Measurements from ENCODE around the gene ZFHX3. TPM values are rescaled to one million over a fixed set of nuclear protein-coding genes. Genes with fewer than 3 reads are reported as not detected.

The ZFHX3 gene
- total RNA-seq, 2 donors from 2014 or later, result 0.79 to 2.2 TPM

GRCh38 chr16:73021866-73022495, 25.9 kb downstream of the ZFHX3 start:
- Mint-ChIP-seq H3K27me3 (ENCODE audit: insufficient read depth) (peaks cover 81% of the 10 kb centered on the region), H3K36me3 (ENCODE audit: low read depth) (no peaks in the 10 kb centered on the region), H3K9me3 (no peaks in the 10 kb centered on the region), H3K27ac (no peak overlapping the region), H3K4me1 (no peaks in the 10 kb centered on the region), H3K4me3 (no peak overlapping the region)
- Histone ChIP-seq H3K27ac (ENCODE audit: low read depth, low read length) (no peak overlapping the region), H3K4me1 (ENCODE audit: control insufficient read depth, insufficient read depth, low read length) (no peaks in the 10 kb centered on the region), H3K9me3 (ENCODE audit: control insufficient read depth, low read length) (no peaks in the 10 kb centered on the region), H3K36me3 (ENCODE audit: control insufficient read depth, insufficient read depth, low read length) (no peaks in the 10 kb centered on the region), H3K27me3 (ENCODE audit: control insufficient read depth, insufficient read depth, low read length, poor library complexity, severe bottlenecking) (peaks cover 43% of the 10 kb centered on the region), H3K4me3 (ENCODE audit: low read length) (no peak overlapping the region), H3K9ac (ENCODE audit: extremely low read depth, low read length, poor library complexity, severe bottlenecking) (no peak overlapping the region)
- 88 to 94% methylated on average over 5 to 10 of the region's 12 CpGs for WGBS, 2 experiments (ENCODE audit: insufficient coverage in 1 of 2, insufficient read length in 1 of 2)
- no peak for TF ChIP-seq CTCF (conservative IDR thresholded peaks at IDR 0.05)
- DNase-seq, result peak; percentile 30

- Histone ChIP-seq H3K4me3 (ENCODE audit: low read length) (no peak overlapping the region), H3K9ac (ENCODE audit: extremely low read depth, low read length, poor library complexity, severe bottlenecking) (no peak overlapping the region), H3K9me3 (ENCODE audit: control insufficient read depth, low read length) (no peaks in the 10 kb centered on the region), H3K36me3 (ENCODE audit: control insufficient read depth, insufficient read depth, low read length) (no peaks in the 10 kb centered on the region), H3K27me3 (ENCODE audit: control insufficient read depth, insufficient read depth, low read length, poor library complexity, severe bottlenecking) (peaks cover 29% of the 10 kb centered on the region), H3K27ac (ENCODE audit: low read depth, low read length) (no peak overlapping the region), H3K4me1 (ENCODE audit: control insufficient read depth, insufficient read depth, low read length) (no peaks in the 10 kb centered on the region)
- no peak for TF ChIP-seq CTCF (conservative IDR thresholded peaks at IDR 0.05)
- 85 to 92% methylated on average over 8 to 12 of the region's 12 CpGs for WGBS, 2 experiments (ENCODE audit: insufficient coverage in 1 of 2, insufficient read length in 1 of 2)
- no peak overlapping the region for H3K27ac Mint-ChIP-seq
- H3K9me3 Mint-ChIP-seq, result no peaks in the 10 kb centered on the region
- no peaks in the 10 kb centered on the region for H3K4me1 Mint-ChIP-seq
- peaks cover 67% of the 10 kb centered on the region for H3K27me3 Mint-ChIP-seq (ENCODE audit: insufficient read depth)
- H3K36me3 Mint-ChIP-seq (ENCODE audit: low read depth), result no peaks in the 10 kb centered on the region
- DNase-seq, result peak; percentile 40
- H3K4me3 Mint-ChIP-seq, result no peak overlapping the region
Measured at GRCh38 chr16:73020409-73020884, 27.5 kb downstream of the ZFHX3 start.

- DNase-seq, result peak; percentile 35
- 89 to 91% methylated on average over 12 to 19 of the region's 19 CpGs for WGBS, 2 experiments (ENCODE audit: insufficient coverage in 1 of 2, insufficient read length in 1 of 2)
- Mint-ChIP-seq H3K27ac (no peak overlapping the region), H3K36me3 (ENCODE audit: low read depth) (no peaks in the 10 kb centered on the region), H3K27me3 (ENCODE audit: insufficient read depth) (peaks cover 60% of the 10 kb centered on the region), H3K4me3 (no peak overlapping the region), H3K9me3 (no peaks in the 10 kb centered on the region), H3K4me1 (no peaks in the 10 kb centered on the region)
- Histone ChIP-seq H3K4me3 (ENCODE audit: low read length) (no peak overlapping the region), H3K9me3 (ENCODE audit: control insufficient read depth, low read length) (no peaks in the 10 kb centered on the region), H3K9ac (ENCODE audit: extremely low read depth, low read length, poor library complexity, severe bottlenecking) (no peak overlapping the region), H3K36me3 (ENCODE audit: control insufficient read depth, insufficient read depth, low read length) (no peaks in the 10 kb centered on the region), H3K4me1 (ENCODE audit: control insufficient read depth, insufficient read depth, low read length) (no peaks in the 10 kb centered on the region), H3K27me3 (ENCODE audit: control insufficient read depth, insufficient read depth, low read length, poor library complexity, severe bottlenecking) (peaks cover 22% of the 10 kb centered on the region), H3K27ac (ENCODE audit: low read depth, low read length) (no peak overlapping the region)
- TF ChIP-seq CTCF (conservative IDR thresholded peaks at IDR 0.05), result no peak
Measured at GRCh38 chr16:73019457-73020362, 28.2 kb downstream of the ZFHX3 start.
